HG03558 (cell line): ENCODE results near the gene BANP.
"Not testable (repeated sequence)": the region's sequence is repeated elsewhere in the genome, so short reads cannot be mapped to it uniquely, and the experiment has no call there.

Experiments
- ATAC-seq: cut with Tn5 transposase; IDR thresholded peaks from one replicate; pipeline ENCODE4 v1.9.1; 2021; ENCODE audit warnings: moderate number of reproducible peaks; ENCODE audit not compliant: unreplicated experiment; ENCODE audit errors: extremely low read depth

BANP gene

DNA sequence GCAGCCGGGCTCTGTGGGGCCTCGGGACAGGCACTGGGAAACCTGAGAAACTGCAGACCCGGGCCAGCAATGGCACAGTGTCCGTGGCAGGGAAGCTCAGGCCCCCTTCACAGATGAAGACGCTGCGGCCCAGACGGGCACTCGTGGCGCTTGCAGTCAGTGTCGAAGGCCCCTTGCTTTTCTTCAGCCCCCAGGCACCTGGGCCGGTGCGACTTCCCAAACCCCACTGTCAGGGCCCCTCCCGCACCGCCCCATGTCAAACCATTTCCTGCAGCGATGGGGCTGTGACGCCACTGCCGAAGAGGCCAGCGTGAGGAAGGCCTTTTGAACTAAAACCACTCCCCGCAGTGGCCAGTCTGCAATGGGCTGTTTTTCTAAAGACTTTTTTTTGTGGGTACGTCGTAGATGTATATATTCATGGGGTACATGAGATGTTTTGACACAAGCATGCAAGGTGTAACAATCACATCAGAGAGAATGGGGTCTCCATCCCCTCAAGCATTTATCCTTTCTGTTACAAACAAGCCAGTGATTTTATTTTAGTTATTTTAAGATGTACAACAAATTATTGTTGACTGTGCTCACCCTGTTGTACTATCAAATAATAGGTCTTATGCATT lies 159.8 kb downstream of the BANP start:
- not testable (repeated sequence) for ATAC-seq

DNA sequence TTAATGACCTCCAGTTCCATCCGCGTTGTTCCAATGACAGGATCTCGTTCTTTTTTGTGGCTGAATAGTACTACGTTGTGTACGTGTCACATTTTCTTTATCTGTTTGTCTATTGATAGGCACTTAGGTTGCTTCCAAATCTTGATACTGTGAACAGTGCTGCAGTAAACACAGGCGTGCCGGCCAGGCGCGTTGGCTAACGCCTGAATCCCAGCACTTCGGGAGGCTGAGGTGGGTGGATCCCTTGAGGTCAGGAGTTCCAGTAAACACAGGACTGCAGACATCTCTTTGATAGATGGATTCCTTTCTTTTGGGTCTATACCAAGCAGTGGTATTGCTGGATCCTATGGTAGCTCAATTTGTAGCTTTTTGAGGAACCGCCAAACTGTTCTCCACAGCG lies 160.7 kb downstream of the BANP start:
- ATAC-seq, result not testable (repeated sequence)

- ATAC-seq, result no peak
Measured at GRCh38 chr16:88113545-88114045, 162.4 kb downstream of the BANP start.

GRCh38 chr16:88114541-88115228 lies 163.5 kb downstream of the BANP start:
- ATAC-seq, result not testable (repeated sequence)

- no peak for ATAC-seq
Measured at GRCh38 chr16:88116121-88116520, 164.9 kb downstream of the BANP start.

- ATAC-seq, result no peak
Measured at GRCh38 chr16:88117476-88117868, 166.2 kb downstream of the BANP start.

GRCh38 chr16:88118376-88118775 lies 167.1 kb downstream of the BANP start:
- no peak for ATAC-seq

DNA sequence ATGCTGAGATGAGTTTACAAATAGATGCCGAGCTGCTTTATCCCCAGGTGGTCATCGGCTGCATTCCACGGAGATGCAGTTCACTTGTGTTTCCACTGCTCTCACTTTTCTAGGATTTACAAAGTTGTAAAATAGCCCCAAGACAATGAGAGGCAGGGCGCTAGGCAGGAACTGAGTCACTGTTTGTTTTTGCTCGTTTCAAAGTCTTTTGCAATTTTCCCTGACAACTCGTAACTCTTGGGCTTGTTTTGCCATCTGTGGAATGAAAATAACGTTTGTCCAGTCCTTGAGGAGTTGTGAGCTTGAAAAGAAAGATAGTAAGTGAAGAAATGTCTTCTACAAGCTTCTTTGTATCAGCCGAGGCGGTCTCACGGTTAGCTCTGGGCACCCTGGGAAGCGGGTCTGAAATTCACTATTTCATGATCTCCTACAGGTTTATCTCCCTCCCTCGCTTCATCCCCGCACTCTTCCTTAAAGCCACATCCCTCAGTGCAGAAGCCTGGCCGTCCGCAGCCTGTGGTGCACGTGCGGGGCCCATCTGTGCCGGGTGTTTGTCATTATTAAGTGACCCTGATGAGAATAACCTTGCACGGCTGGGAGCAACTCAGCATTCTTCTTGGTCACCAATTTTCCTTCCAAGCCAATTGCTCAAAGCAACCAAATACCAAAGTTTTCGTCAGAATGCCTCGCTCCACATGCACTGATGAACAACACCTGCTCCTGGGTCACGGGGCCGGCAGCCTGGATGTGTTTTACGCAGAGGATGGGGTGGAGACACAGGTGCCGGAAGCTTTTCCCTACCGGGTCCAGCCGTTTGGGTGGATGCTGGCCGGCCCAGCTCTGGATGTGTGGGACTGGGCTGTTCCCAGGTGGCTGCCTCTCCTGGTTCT lies 167.9 kb downstream of the BANP start:
- not testable (repeated sequence) for ATAC-seq

DNA sequence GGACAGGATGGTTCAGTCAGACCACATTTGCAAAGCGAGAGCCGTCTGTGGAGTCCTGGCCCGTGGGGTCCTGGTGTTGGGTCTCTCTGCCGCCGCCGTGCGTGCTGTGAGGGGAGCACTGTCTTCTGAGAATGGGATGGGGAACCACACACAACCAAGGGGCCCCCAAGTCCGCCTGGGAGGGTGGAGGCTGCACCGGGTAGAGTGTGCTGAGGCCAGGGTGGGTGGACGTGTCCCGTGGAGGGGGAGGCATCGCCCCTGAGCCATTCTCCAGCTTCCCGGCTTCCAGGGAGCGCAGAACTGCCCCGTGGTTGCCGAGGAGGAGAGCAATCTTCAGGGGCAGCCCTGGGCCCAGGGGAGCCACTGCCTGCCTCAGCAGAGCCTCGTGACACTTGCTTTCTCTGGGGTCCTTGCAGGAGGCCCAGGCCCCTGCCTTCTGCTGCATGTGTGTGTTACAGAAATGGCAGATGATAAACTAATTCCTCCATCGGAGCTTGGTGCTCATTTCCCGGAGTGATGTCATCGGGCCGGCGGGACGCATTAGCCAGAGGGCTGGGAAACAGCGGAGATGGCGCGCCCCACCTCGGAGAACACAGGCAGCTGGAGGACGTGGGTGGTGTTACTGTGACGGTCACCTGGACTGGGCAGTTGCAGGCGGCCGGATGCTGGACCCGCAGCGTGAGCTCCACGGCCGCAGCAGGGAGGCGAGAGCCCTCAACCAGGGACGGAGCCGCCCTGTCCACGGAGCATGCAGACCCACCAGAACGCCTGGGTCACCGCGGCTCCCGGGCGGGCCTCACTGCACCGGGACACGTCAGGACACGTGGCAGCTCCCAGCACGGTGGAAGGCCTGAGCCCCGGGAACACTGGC lies 168.9 kb downstream of the BANP start:
- not testable (repeated sequence) for ATAC-seq

- no peak for ATAC-seq
Measured at GRCh38 chr16:88120812-88121211, 169.6 kb downstream of the BANP start.

- not testable (repeated sequence) for ATAC-seq
Measured at GRCh38 chr16:88121391-88121790, 170.2 kb downstream of the BANP start.

- no peak for ATAC-seq
Measured at GRCh38 chr16:88121886-88122580, 170.8 kb downstream of the BANP start.
